ENCODE data around the gene SPIC. TPM values are rescaled to one million over a fixed set of nuclear protein-coding genes. Genes with fewer than 3 reads are reported as not detected.

Gene SPIC
- total RNA-seq, 1 experiment from 2014 or later, result not detected

DNA sequence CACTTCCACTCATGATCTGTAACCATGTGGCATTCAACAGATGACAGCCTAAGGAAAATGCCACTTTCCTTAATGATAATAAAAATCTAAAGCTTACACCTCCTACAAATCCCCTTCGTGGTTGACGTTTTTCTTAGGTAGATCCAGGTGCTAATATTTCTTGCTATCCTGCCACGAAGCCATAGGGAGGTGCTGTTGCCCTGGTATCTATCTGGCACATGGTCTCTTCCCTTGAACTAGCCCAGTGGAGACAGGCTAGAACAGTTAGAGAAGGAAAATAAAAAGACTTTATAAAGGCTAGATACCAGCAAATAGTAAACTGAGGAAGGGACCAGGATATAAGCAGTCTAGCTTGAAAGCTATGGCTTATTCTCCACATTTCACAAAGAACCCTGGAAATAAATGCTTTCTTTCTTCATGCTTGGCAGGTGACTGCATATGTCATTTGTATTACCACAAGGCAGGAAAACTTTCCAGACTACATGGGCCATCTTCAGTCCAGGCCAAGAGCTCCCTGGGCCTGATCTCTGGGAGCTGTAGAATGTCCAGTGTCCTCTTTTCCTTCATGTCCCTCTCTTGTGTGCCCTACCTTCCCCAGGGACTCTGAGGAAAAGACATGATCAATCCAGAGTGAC, 15.3 kb downstream of the SPIC start:
- H3K27ac Mint-ChIP-seq, result no peak overlapping the region
- Histone ChIP-seq H2BK15ac (ENCODE audit: low read depth, low read length) (no peak overlapping the region), H3K4me1 (ENCODE audit: insufficient read depth, low read length) (no peaks in the 10 kb centered on the region), H2BK20ac (ENCODE audit: low read depth, low read length, poor library complexity, severe bottlenecking) (no peak overlapping the region), H3K27ac (ENCODE audit: insufficient read length, low read depth, low read length) (no peak overlapping the region), H3T11ph (ENCODE audit: low read length) (no peak overlapping the region), H3K14ac (ENCODE audit: insufficient read depth, low read length) (no peak overlapping the region), H3K18ac (ENCODE audit: insufficient read length, low read depth, low read length) (no peak overlapping the region), H3K27me3 (ENCODE audit: insufficient read depth, low read length) (no peaks in the 10 kb centered on the region), H2AFZ (ENCODE audit: low read length) (no peak overlapping the region), H3K4ac (ENCODE audit: low read depth, low read length) (no peak overlapping the region), H3K56ac (ENCODE audit: insufficient read length, low read depth, low read length) (no peak overlapping the region), H3K79me1 (ENCODE audit: insufficient read depth, low read depth, low read length, poor library complexity, severe bottlenecking) (no peaks in the 10 kb centered on the region), H3K23me2 (ENCODE audit: insufficient read length, low read depth, low read length, poor library complexity, severe bottlenecking) (no peaks in the 10 kb centered on the region), H3K9ac (ENCODE audit: extremely low read depth, insufficient read length, low read length) (no peak overlapping the region), H4K5ac (ENCODE audit: insufficient read length, low read depth, low read length) (no peak overlapping the region), H4K8ac (replicated peaks; ENCODE audit: insufficient read length, low read depth, low read length) (no peak overlapping the region), H4K20me1 (ENCODE audit: control insufficient read depth, insufficient read depth, insufficient read length) (no peaks in the 10 kb centered on the region), H3K9me3 (ENCODE audit: control insufficient read depth, low read depth, low read length) (no peaks in the 10 kb centered on the region), H2BK120ac (ENCODE audit: low read depth, low read length, poor library complexity, severe bottlenecking) (no peak overlapping the region), H2BK12ac (ENCODE audit: insufficient read length, low read depth, low read length) (no peak overlapping the region), H2AK5ac (ENCODE audit: insufficient read length, low read length) (no peak overlapping the region), H3K4me2 (ENCODE audit: insufficient read depth, insufficient read length, low read length) (no peak overlapping the region), H4K91ac (ENCODE audit: insufficient read length, low read depth, low read length) (no peak overlapping the region), H2BK5ac (ENCODE audit: insufficient read length, low read length) (no peak overlapping the region), H3K23ac (ENCODE audit: insufficient read length, low read depth, low read length) (no peak overlapping the region), H3K79me2 (ENCODE audit: insufficient read depth, low read length) (no peaks in the 10 kb centered on the region)
- peak; percentile 81 for TF ChIP-seq CTCF (conservative IDR thresholded peaks at IDR 0.05)
- no CpG with 5 or more reads among the region's 3 CpGs for WGBS (ENCODE audit: extremely low coverage, insufficient read length, low lambda C conversion rate)
- no peak overlapping the region for H3K4me3 Mint-ChIP-seq
- H3K27me3 Mint-ChIP-seq (ENCODE audit: low read depth), result no peaks in the 10 kb centered on the region
- no peaks in the 10 kb centered on the region for H3K36me3 Mint-ChIP-seq (ENCODE audit: insufficient read depth in 1 of 3, low read depth in 3 of 3)
- H3K9me3 Mint-ChIP-seq, result no peaks in the 10 kb centered on the region
- no peaks in the 10 kb centered on the region for H3K4me1 Mint-ChIP-seq
- DNase-seq, result peak; percentile 71
